ENCODE data around the gene RNASE2. TPM values are rescaled to one million over a fixed set of nuclear protein-coding genes. Genes with fewer than 3 reads are reported as not detected.
"Not testable (repeated sequence)": the region's sequence is repeated elsewhere in the genome, so short reads cannot be mapped to it uniquely, and the experiment has no call there.

Gene RNASE2
- not detected for total RNA-seq (ENCODE audit: unreplicated experiment)
- long read RNA-seq = 0 reads

GRCh38 chr14:20954736-20955537 lies at the start of gene RNASE2:
Gene RNASE2 (plus strand): TSS chr14:20955487. CDS start chr14:20955772, 285 bp downstream.
- not testable (repeated sequence) for H3K4me1 Mint-ChIP-seq (ENCODE audit: low read depth, unreplicated experiment); H3K9me3 Mint-ChIP-seq (ENCODE audit: unreplicated experiment); H3K27me3 Mint-ChIP-seq (ENCODE audit: unreplicated experiment); H3K36me3 Mint-ChIP-seq (ENCODE audit: unreplicated experiment); H3K27ac Mint-ChIP-seq (ENCODE audit: unreplicated experiment); DNase-seq; H3K4me3 Mint-ChIP-seq (ENCODE audit: unreplicated experiment)

- peaks cover 3% of the 10 kb centered on the region for H3K9me3 Mint-ChIP-seq (ENCODE audit: unreplicated experiment)
- H3K36me3 Mint-ChIP-seq (ENCODE audit: unreplicated experiment) = no peaks in the 10 kb centered on the region
- H3K4me1 Mint-ChIP-seq (ENCODE audit: low read depth, unreplicated experiment) = no peaks in the 10 kb centered on the region
- no peak overlapping the region for H3K4me3 Mint-ChIP-seq (ENCODE audit: unreplicated experiment)
- H3K27ac Mint-ChIP-seq (ENCODE audit: unreplicated experiment) = no peak overlapping the region
- no peak for DNase-seq
- no peaks in the 10 kb centered on the region for H3K27me3 Mint-ChIP-seq (ENCODE audit: unreplicated experiment)
- no peak for TF ChIP-seq CTCF (IDR thresholded peaks at IDR 0.05; ENCODE audit: partially characterized antibody, unreplicated experiment)
These were observed 49.6 kb upstream of the RNASE2 start for GRCh38 chr14:20905676-20906075.

- Mint-ChIP-seq H3K27me3 (ENCODE audit: unreplicated experiment) (no peaks in the 10 kb centered on the region), H3K4me1 (ENCODE audit: low read depth, unreplicated experiment) (no peaks in the 10 kb centered on the region), H3K36me3 (ENCODE audit: unreplicated experiment) (no peaks in the 10 kb centered on the region), H3K9me3 (ENCODE audit: unreplicated experiment) (peaks cover 3% of the 10 kb centered on the region), H3K4me3 (ENCODE audit: unreplicated experiment) (no peak overlapping the region), H3K27ac (ENCODE audit: unreplicated experiment) (no peak overlapping the region)
- TF ChIP-seq CTCF (IDR thresholded peaks at IDR 0.05; ENCODE audit: partially characterized antibody, unreplicated experiment) = no peak
- no peak for DNase-seq
These were observed 48.1 kb upstream of the RNASE2 start for GRCh38 chr14:20907214-20907613.

GRCh38 chr14:20910822-20911221 lies 44.5 kb upstream of the RNASE2 start:
- not testable (repeated sequence) for DNase-seq; H3K9me3 Mint-ChIP-seq (ENCODE audit: unreplicated experiment); H3K4me3 Mint-ChIP-seq (ENCODE audit: unreplicated experiment)

GRCh38 chr14:20919038-20919756 lies 36.1 kb upstream of the RNASE2 start:
- H3K4me3 Mint-ChIP-seq (ENCODE audit: unreplicated experiment); H3K36me3 Mint-ChIP-seq (ENCODE audit: unreplicated experiment); H3K27ac Mint-ChIP-seq (ENCODE audit: unreplicated experiment); H3K4me1 Mint-ChIP-seq (ENCODE audit: low read depth, unreplicated experiment); H3K9me3 Mint-ChIP-seq (ENCODE audit: unreplicated experiment); DNase-seq; H3K27me3 Mint-ChIP-seq (ENCODE audit: unreplicated experiment): not testable (repeated sequence)

More at GRCh38 chr14:20910822-20911221, 44.5 kb upstream of the RNASE2 start:
- not testable (repeated sequence) for H3K36me3 Mint-ChIP-seq (ENCODE audit: unreplicated experiment); H3K27ac Mint-ChIP-seq (ENCODE audit: unreplicated experiment); H3K27me3 Mint-ChIP-seq (ENCODE audit: unreplicated experiment); H3K4me1 Mint-ChIP-seq (ENCODE audit: low read depth, unreplicated experiment)

- H3K27me3 Mint-ChIP-seq (ENCODE audit: unreplicated experiment); H3K4me3 Mint-ChIP-seq (ENCODE audit: unreplicated experiment); H3K4me1 Mint-ChIP-seq (ENCODE audit: low read depth, unreplicated experiment): not testable (repeated sequence)
These were observed 31.5 kb upstream of the RNASE2 start for GRCh38 chr14:20923766-20924297.

More at GRCh38 chr14:20923766-20924297, 31.5 kb upstream of the RNASE2 start:
- H3K27ac Mint-ChIP-seq (ENCODE audit: unreplicated experiment); H3K9me3 Mint-ChIP-seq (ENCODE audit: unreplicated experiment); DNase-seq; H3K36me3 Mint-ChIP-seq (ENCODE audit: unreplicated experiment): not testable (repeated sequence)
